Subcutaneous adipose tissue (tissue), 4 donors: Measurements from ENCODE around the gene GPR142. TPM values are rescaled to one million over a fixed set of nuclear protein-coding genes. Genes with fewer than 3 reads are reported as not detected.

Experiments
- CTCF ChIP-seq: fragments of 450-650 bp; IDR thresholded peaks from one replicate; pipeline ENCODE4 v1.5.1; 2016; ENCODE audit warnings: low read depth, mild to moderate bottlenecking, control low read depth, antibody characterized with exemption, moderate library complexity
- total RNA-seq, 4 donors: library from RNA; depleted of rRNA; stranded (reverse); fragments of >200 nt; gene quantifications; one replicate each; pipeline ENCODE4 v1.1.0, GENCODE V29; 2016

Gene GPR142
- total RNA-seq, 4 donors from 2014 or later = 0.22 TPM; not detected in 3

GRCh38 chr17:74389937-74390679 is 22.8 kb downstream of the GPR142 start:
- no peak for TF ChIP-seq CTCF

GRCh38 chr17:74390680-74391653 is 23.7 kb downstream of the GPR142 start:
- TF ChIP-seq CTCF = no peak

- no peak for TF ChIP-seq CTCF
Measured at GRCh38 chr17:74391771-74392170, 24.5 kb downstream of the GPR142 start.

GRCh38 chr17:74392848-74393247 is 25.5 kb downstream of the GPR142 start:
- TF ChIP-seq CTCF = no peak

- no peak for TF ChIP-seq CTCF
Measured at GRCh38 chr17:74393346-74393942, 26.1 kb downstream of the GPR142 start.

GRCh38 chr17:74394275-74394950 is 27.1 kb downstream of the GPR142 start:
- no peak for TF ChIP-seq CTCF
